Measurements from ENCODE around the gene ADAM15.

The ADAM15 gene

GRCh38 chr1:155026588-155026987 lies 24.5 kb upstream of the ADAM15 start:
- DNase-seq (ENCODE audit: low spot score in 2 of 2) = no peak
- Mint-ChIP-seq H3K4me3 (no peak overlapping the region), H3K36me3 (ENCODE audit: insufficient read depth) (peaks cover 1% of the 10 kb centered on the region), H3K27me3 (peaks cover 13% of the 10 kb centered on the region), H3K27ac (ENCODE audit: low read depth) (no peak overlapping the region), H3K9me3 (no peaks in the 10 kb centered on the region), H3K4me1 (no peaks in the 10 kb centered on the region)
- ATAC-seq (replicated peaks; ENCODE audit: extremely low read depth, poor library complexity, severe bottlenecking) = no peak

GRCh38 chr1:155029513-155030242 lies 21.4 kb upstream of the ADAM15 start:
- H3K27me3 Mint-ChIP-seq = peaks cover 22% of the 10 kb centered on the region
- H3K36me3 Mint-ChIP-seq (ENCODE audit: insufficient read depth) = peaks cover 1% of the 10 kb centered on the region
- no peaks in the 10 kb centered on the region for H3K4me1 Mint-ChIP-seq
- ATAC-seq (replicated peaks; ENCODE audit: extremely low read depth, poor library complexity, severe bottlenecking) = no peak
- no peak overlapping the region for H3K27ac Mint-ChIP-seq (ENCODE audit: low read depth)
- no peak for DNase-seq (ENCODE audit: low spot score in 2 of 2)
- H3K9me3 Mint-ChIP-seq = no peaks in the 10 kb centered on the region
- H3K4me3 Mint-ChIP-seq = no peak overlapping the region

GRCh38 chr1:155030243-155030795 lies 20.8 kb upstream of the ADAM15 start:
- ATAC-seq (replicated peaks; ENCODE audit: extremely low read depth, poor library complexity, severe bottlenecking) (no peak), DNase-seq (ENCODE audit: low spot score in 2 of 2) (no peak)
- Mint-ChIP-seq H3K4me3 (no peak overlapping the region), H3K36me3 (ENCODE audit: insufficient read depth) (peaks cover 1% of the 10 kb centered on the region), H3K9me3 (no peaks in the 10 kb centered on the region), H3K4me1 (no peaks in the 10 kb centered on the region), H3K27me3 (peaks cover 22% of the 10 kb centered on the region), H3K27ac (ENCODE audit: low read depth) (no peak overlapping the region)

- Mint-ChIP-seq H3K4me3 (no peak overlapping the region), H3K27me3 (peaks cover 22% of the 10 kb centered on the region), H3K4me1 (no peaks in the 10 kb centered on the region)
These were observed 20.2 kb upstream of the ADAM15 start for GRCh38 chr1:155030899-155031298.

GRCh38 chr1:155032886-155033285 lies 18.2 kb upstream of the ADAM15 start:
- Mint-ChIP-seq H3K27ac (ENCODE audit: low read depth) (no peak overlapping the region), H3K27me3 (peaks cover 27% of the 10 kb centered on the region), H3K4me3 (no peak overlapping the region), H3K9me3 (no peaks in the 10 kb centered on the region), H3K36me3 (ENCODE audit: insufficient read depth) (peaks cover 1% of the 10 kb centered on the region), H3K4me1 (no peaks in the 10 kb centered on the region)
- DNase-seq (ENCODE audit: low spot score in 2 of 2) (no peak), ATAC-seq (replicated peaks; ENCODE audit: extremely low read depth, poor library complexity, severe bottlenecking) (no peak)

More at GRCh38 chr1:155030899-155031298, 20.2 kb upstream of the ADAM15 start:
- ATAC-seq (replicated peaks; ENCODE audit: extremely low read depth, poor library complexity, severe bottlenecking) (no peak), DNase-seq (ENCODE audit: low spot score in 2 of 2) (no peak)
- Mint-ChIP-seq H3K9me3 (no peaks in the 10 kb centered on the region), H3K36me3 (ENCODE audit: insufficient read depth) (peaks cover 1% of the 10 kb centered on the region), H3K27ac (ENCODE audit: low read depth) (no peak overlapping the region)

GRCh38 chr1:155033524-155033923 lies 17.6 kb upstream of the ADAM15 start, which contains the start of the genes DCST1 and DCST2:
Gene DCST1 (plus strand): TSS chr1:155033824. CDS start chr1:155034037, 213 bp downstream.
Gene DCST2 (minus strand): TSS chr1:155033781. CDS start chr1:155033701, 80 bp downstream.
- ATAC-seq (replicated peaks; ENCODE audit: extremely low read depth, poor library complexity, severe bottlenecking) (no peak), DNase-seq (ENCODE audit: low spot score in 2 of 2) (no peak)
- peaks cover 32% of the 10 kb centered on the region for H3K27me3 Mint-ChIP-seq
- no peaks in the 10 kb centered on the region for H3K9me3 Mint-ChIP-seq
- peaks cover 1% of the 10 kb centered on the region for H3K36me3 Mint-ChIP-seq (ENCODE audit: insufficient read depth)
- no peaks in the 10 kb centered on the region for H3K4me1 Mint-ChIP-seq
- H3K27ac Mint-ChIP-seq (ENCODE audit: low read depth) = no peak within 1 kb of the TSS
- H3K4me3 Mint-ChIP-seq = no peak within 1 kb of the TSS

GRCh38 chr1:155034318-155035208 lies 16.6 kb upstream of the ADAM15 start:
- no peak for ATAC-seq (replicated peaks; ENCODE audit: extremely low read depth, poor library complexity, severe bottlenecking)
- DNase-seq (ENCODE audit: low spot score in 2 of 2) = no peak
- Mint-ChIP-seq H3K36me3 (ENCODE audit: insufficient read depth) (peaks cover 1% of the 10 kb centered on the region), H3K27me3 (peaks cover 32% of the 10 kb centered on the region), H3K4me3 (no peak overlapping the region), H3K9me3 (no peaks in the 10 kb centered on the region), H3K27ac (ENCODE audit: low read depth) (no peak overlapping the region), H3K4me1 (no peaks in the 10 kb centered on the region)

- no peak for DNase-seq (ENCODE audit: low spot score in 2 of 2)
- Mint-ChIP-seq H3K4me3 (no peak overlapping the region), H3K4me1 (no peaks in the 10 kb centered on the region), H3K27me3 (peaks cover 31% of the 10 kb centered on the region), H3K36me3 (ENCODE audit: insufficient read depth) (no peaks in the 10 kb centered on the region), H3K27ac (ENCODE audit: low read depth) (no peak overlapping the region), H3K9me3 (no peaks in the 10 kb centered on the region)
- ATAC-seq (replicated peaks; ENCODE audit: extremely low read depth, poor library complexity, severe bottlenecking) = no peak
These were observed 15.2 kb upstream of the ADAM15 start for GRCh38 chr1:155035936-155036335.

- ATAC-seq (replicated peaks; ENCODE audit: extremely low read depth, poor library complexity, severe bottlenecking) = no peak
- Mint-ChIP-seq H3K9me3 (no peaks in the 10 kb centered on the region), H3K4me1 (no peaks in the 10 kb centered on the region), H3K27me3 (peaks cover 31% of the 10 kb centered on the region), H3K4me3 (no peak overlapping the region), H3K27ac (ENCODE audit: low read depth) (no peak overlapping the region), H3K36me3 (ENCODE audit: insufficient read depth) (no peaks in the 10 kb centered on the region)
- DNase-seq (ENCODE audit: low spot score in 2 of 2) = no peak
These were observed 14.1 kb upstream of the ADAM15 start for GRCh38 chr1:155037043-155037442.

- H3K4me3 Mint-ChIP-seq = no peak overlapping the region
These were observed 13.2 kb upstream of the ADAM15 start for GRCh38 chr1:155037851-155038441.

GRCh38 chr1:155038602-155039307 lies 12.4 kb upstream of the ADAM15 start:
- ATAC-seq (replicated peaks; ENCODE audit: extremely low read depth, poor library complexity, severe bottlenecking) = no peak
- Mint-ChIP-seq H3K36me3 (ENCODE audit: insufficient read depth) (no peaks in the 10 kb centered on the region), H3K4me3 (no peak overlapping the region), H3K27ac (ENCODE audit: low read depth) (no peak overlapping the region), H3K4me1 (no peaks in the 10 kb centered on the region), H3K9me3 (no peaks in the 10 kb centered on the region), H3K27me3 (peaks cover 22% of the 10 kb centered on the region)
- DNase-seq (ENCODE audit: low spot score in 2 of 2) = no peak

More at GRCh38 chr1:155037851-155038441, 13.2 kb upstream of the ADAM15 start:
- Mint-ChIP-seq H3K27ac (ENCODE audit: low read depth) (no peak overlapping the region), H3K4me1 (no peaks in the 10 kb centered on the region), H3K9me3 (no peaks in the 10 kb centered on the region), H3K36me3 (ENCODE audit: insufficient read depth) (no peaks in the 10 kb centered on the region), H3K27me3 (peaks cover 24% of the 10 kb centered on the region)
- DNase-seq (ENCODE audit: low spot score in 2 of 2) = no peak
- ATAC-seq (replicated peaks; ENCODE audit: extremely low read depth, poor library complexity, severe bottlenecking) = no peak

GRCh38 chr1:155039308-155039669 lies 11.8 kb upstream of the ADAM15 start:
- H3K4me1 Mint-ChIP-seq = no peaks in the 10 kb centered on the region
- no peak for ATAC-seq (replicated peaks; ENCODE audit: extremely low read depth, poor library complexity, severe bottlenecking)
- no peak overlapping the region for H3K4me3 Mint-ChIP-seq
- peaks cover 22% of the 10 kb centered on the region for H3K27me3 Mint-ChIP-seq
- no peak overlapping the region for H3K27ac Mint-ChIP-seq (ENCODE audit: low read depth)
- no peaks in the 10 kb centered on the region for H3K36me3 Mint-ChIP-seq (ENCODE audit: insufficient read depth)
- no peaks in the 10 kb centered on the region for H3K9me3 Mint-ChIP-seq
- no peak for DNase-seq (ENCODE audit: low spot score in 2 of 2)

Data from central memory CD8-positive, alpha-beta T cell (primary cell).